HG03469 (cell line): ENCODE measurements around the gene CEP83.
A peak's percentile ranks its signal among the peaks of the same experiment; 100 is the strongest.

Experiments
- ATAC-seq: cut with Tn5 transposase; IDR thresholded peaks from one replicate; pipeline ENCODE4 v1.9.1; 2021; ENCODE audit warnings: mild to moderate bottlenecking, moderate library complexity, moderate number of reproducible peaks; ENCODE audit not compliant: unreplicated experiment

The CEP83 gene

GRCh38 chr12:94312378-94312777 lies 147.3 kb downstream of the CEP83 start:
- ATAC-seq = no peak

- ATAC-seq = peak; percentile 69
Observed at GRCh38 chr12:94309373-94309772, 150.3 kb downstream of the CEP83 start.

GRCh38 chr12:94308612-94309011 lies 151.1 kb downstream of the CEP83 start:
- no peak for ATAC-seq

GRCh38 chr12:94305130-94305957 lies 154.3 kb downstream of the CEP83 start:
- ATAC-seq = peak; percentile 33

- ATAC-seq = no peak
Observed at GRCh38 chr12:94304566-94305061, 155.1 kb downstream of the CEP83 start.

GRCh38 chr12:94304012-94304411 lies 155.7 kb downstream of the CEP83 start:
- no peak for ATAC-seq

GRCh38 chr12:94299846-94300245 lies 159.8 kb downstream of the CEP83 start:
- no peak for ATAC-seq

- ATAC-seq = no peak
Observed at GRCh38 chr12:94297876-94298505, 161.7 kb downstream of the CEP83 start.

GRCh38 chr12:94297096-94297699 lies 162.5 kb downstream of the CEP83 start:
- no peak for ATAC-seq

GRCh38 chr12:94290353-94290752 lies 169.3 kb downstream of the CEP83 start:
- no peak for ATAC-seq

- ATAC-seq = no peak
Observed at GRCh38 chr12:94289461-94290312, 170.0 kb downstream of the CEP83 start.

GRCh38 chr12:94287245-94287628 lies 172.4 kb downstream of the CEP83 start:
- ATAC-seq = no peak

- no peak for ATAC-seq
Observed at GRCh38 chr12:94286583-94287244, 173.0 kb downstream of the CEP83 start.

GRCh38 chr12:94285943-94286582 lies 173.6 kb downstream of the CEP83 start:
- ATAC-seq = no peak

- ATAC-seq = no peak
Observed at GRCh38 chr12:94284859-94285258, 174.8 kb downstream of the CEP83 start.

- ATAC-seq = no peak
Observed at GRCh38 chr12:94284046-94284445, 175.6 kb downstream of the CEP83 start.

GRCh38 chr12:94282675-94283074 lies 177.0 kb downstream of the CEP83 start:
- no peak for ATAC-seq

GRCh38 chr12:94280063-94280462 lies 179.6 kb downstream of the CEP83 start:
- no peak for ATAC-seq

- no peak for ATAC-seq
Observed at GRCh38 chr12:94277426-94278000, 182.2 kb downstream of the CEP83 start.
